Gastroesophageal sphincter (tissue), 4 donors: Measurements from ENCODE around the gene PARD3. TPM values are rescaled to one million over a fixed set of nuclear protein-coding genes. Genes with fewer than 3 reads are reported as not detected.
"Not testable (repeated sequence)": the region's sequence is repeated elsewhere in the genome, so short reads cannot be mapped to it uniquely, and the experiment has no call there.

Experiments used
- ATAC-seq: fragments of 150-250 bp; one replicate; pipeline ENCODE4 v1.9.1; 2016; ENCODE audit warnings: mild to moderate bottlenecking, moderate library complexity
- H3K27ac ChIP-seq, 4 donors: fragments of 200-600 bp; sonication (generic) in 3 of 4; 1 replicate in 3 of 4; 2 replicates in 1 of 4; pipeline ENCODE4 v1.5.1; 2016 to 2019
- H3K27me3 ChIP-seq: fragments of 200-600 bp; sonication (generic); one replicate; pipeline ENCODE4 v1.5.1; 2019
- H3K36me3 ChIP-seq, 2 donors: fragments of 200-600 bp; sonication (generic); one replicate each; pipeline ENCODE4 v1.5.1; 2019; ENCODE audit warnings: control low read depth in 1 of 2
- H3K4me1 ChIP-seq, 3 donors: fragments of 200-600 bp; sonication (generic); 1 replicate in 2 of 3; 2 replicates in 1 of 3; pipeline ENCODE4 v1.5.1; 2016 to 2019; ENCODE audit warnings: control low read depth in 2 of 3
- H3K4me3 ChIP-seq, 2 donors: fragments of 200-600 bp; sonication (generic); one replicate each; pipeline ENCODE4 v1.5.1; 2019; ENCODE audit warnings: mild to moderate bottlenecking in 1 of 2, moderate library complexity in 1 of 2
- H3K9me3 ChIP-seq, 3 donors: fragments of 200-600 bp; sonication (generic); one replicate each; pipeline ENCODE4 v1.5.1; 2017 to 2019; ENCODE audit warnings: control low read depth in 2 of 3
- EP300 ChIP-seq: sonication (generic); formaldehyde crosslinking; IDR thresholded peaks from one replicate; pipeline ENCODE4 v1.6.1; 2017; ENCODE audit warnings: antibody characterized with exemption, mild to moderate bottlenecking
- POLR2A ChIP-seq, 2 donors: fragments of 450-650 bp; IDR thresholded peaks; one replicate each; pipeline ENCODE4 v1.6.1; 2017; ENCODE audit warnings: antibody characterized with exemption in 2 of 2, mild to moderate bottlenecking in 2 of 2, moderate library complexity in 1 of 2
- POLR2AphosphoS5 ChIP-seq: sonication (generic); formaldehyde crosslinking; IDR thresholded peaks from one replicate; pipeline ENCODE4 v1.6.1; 2017; ENCODE audit warnings: antibody characterized with exemption
- WGBS, 2 donors: methylation state at CpG; one replicate each; pipeline ENCODE4 v1.1.5; 2018; ENCODE audit warnings: low coverage in 1 of 2; 5-methylcytosine and 5-hydroxymethylcytosine counted together
- total RNA-seq, 4 donors: library from RNA; depleted of rRNA; stranded (reverse); fragments of >200 nt; gene quantifications; one replicate each; pipeline ENCODE4 v1.1.0, GENCODE V29; 2016
- TF ChIP-seq, protein P1 (sequence below), 4 experiments: fragments of 200-600 bp in 2 of 4; fragments of 450-650 bp in 2 of 4; sonication (generic) in 1 of 4; IDR thresholded peaks; one replicate each; pipeline ENCODE4 v1.5.1; 2017 to 2019; ENCODE audit warnings: antibody characterized with exemption in 4 of 4, mild to moderate bottlenecking in 2 of 4, moderate library complexity in 2 of 4

Gene PARD3
- total RNA-seq, 4 donors from 2014 or later: 101 to 127 (median 115) TPM

- H3K36me3 ChIP-seq: peaks cover 0 to 12% of the 10 kb centered on the region in 2 donors
- TF ChIP-seq EP300: no peak
- no peak for TF ChIP-seq POLR2AphosphoS5
- no peak for TF ChIP-seq POLR2A (IDR thresholded peaks at IDR 0.05)
- TF ChIP-seq, protein P1, sequence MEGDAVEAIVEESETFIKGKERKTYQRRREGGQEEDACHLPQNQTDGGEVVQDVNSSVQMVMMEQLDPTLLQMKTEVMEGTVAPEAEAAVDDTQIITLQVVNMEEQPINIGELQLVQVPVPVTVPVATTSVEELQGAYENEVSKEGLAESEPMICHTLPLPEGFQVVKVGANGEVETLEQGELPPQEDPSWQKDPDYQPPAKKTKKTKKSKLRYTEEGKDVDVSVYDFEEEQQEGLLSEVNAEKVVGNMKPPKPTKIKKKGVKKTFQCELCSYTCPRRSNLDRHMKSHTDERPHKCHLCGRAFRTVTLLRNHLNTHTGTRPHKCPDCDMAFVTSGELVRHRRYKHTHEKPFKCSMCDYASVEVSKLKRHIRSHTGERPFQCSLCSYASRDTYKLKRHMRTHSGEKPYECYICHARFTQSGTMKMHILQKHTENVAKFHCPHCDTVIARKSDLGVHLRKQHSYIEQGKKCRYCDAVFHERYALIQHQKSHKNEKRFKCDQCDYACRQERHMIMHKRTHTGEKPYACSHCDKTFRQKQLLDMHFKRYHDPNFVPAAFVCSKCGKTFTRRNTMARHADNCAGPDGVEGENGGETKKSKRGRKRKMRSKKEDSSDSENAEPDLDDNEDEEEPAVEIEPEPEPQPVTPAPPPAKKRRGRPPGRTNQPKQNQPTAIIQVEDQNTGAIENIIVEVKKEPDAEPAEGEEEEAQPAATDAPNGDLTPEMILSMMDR (IDR thresholded peaks at IDR 0.05): no peak
- H3K9me3 ChIP-seq: no peaks in the 10 kb centered on the region
- no peaks in the 10 kb centered on the region for H3K4me1 ChIP-seq
- 100% methylated on average over 1 of the region's 1 CpG for WGBS, 2 donors
- H3K27me3 ChIP-seq: no peaks in the 10 kb centered on the region
- no peak for ATAC-seq
- no peak overlapping the region for H3K27ac ChIP-seq
- H3K4me3 ChIP-seq: no peak overlapping the region
Measured at GRCh38 chr10:34273340-34273739, 541.8 kb downstream of the PARD3 start.

- H3K27ac ChIP-seq: no peak overlapping the region
- H3K36me3 ChIP-seq: peaks cover 0 to 12% of the 10 kb centered on the region in 2 donors
- ATAC-seq: no peak
- WGBS, 2 donors: 83 to 84% methylated on average over 3 of the region's 3 CpGs
- no peak overlapping the region for H3K4me3 ChIP-seq
- H3K4me1 ChIP-seq: no peaks in the 10 kb centered on the region
- TF ChIP-seq POLR2A (IDR thresholded peaks at IDR 0.05) (no peak), POLR2AphosphoS5 (no peak), EP300 (no peak)
- TF ChIP-seq, protein P1 (IDR thresholded peaks at IDR 0.05): no peak
- H3K27me3 ChIP-seq: no peaks in the 10 kb centered on the region
- H3K9me3 ChIP-seq: no peaks in the 10 kb centered on the region
Measured at GRCh38 chr10:34272316-34272715, 542.8 kb downstream of the PARD3 start.

GRCh38 chr10:34268410-34268809 is 546.7 kb downstream of the PARD3 start:
- no CpG with 5 or more reads among the region's 2 CpGs for WGBS, 2 donors
- not testable (repeated sequence) for H3K27ac ChIP-seq, H3K27me3 ChIP-seq, H3K4me3 ChIP-seq, H3K9me3 ChIP-seq, ATAC-seq, H3K4me1 ChIP-seq
- peaks cover 0 to 12% of the 10 kb centered on the region in 2 donors for H3K36me3 ChIP-seq

GRCh38 chr10:34262985-34263384 is 552.1 kb downstream of the PARD3 start:
- Histone ChIP-seq H3K27me3 (no peaks in the 10 kb centered on the region), H3K4me1 (no peaks in the 10 kb centered on the region), H3K9me3 (peaks cover 0 to 7% (median 0%) of the 10 kb centered on the region in 3 donors), H3K4me3 (no peak overlapping the region), H3K27ac (no peak overlapping the region), H3K36me3 (no peaks in the 10 kb centered on the region)
- TF ChIP-seq POLR2AphosphoS5: no peak
- no peak for TF ChIP-seq POLR2A (IDR thresholded peaks at IDR 0.05)
- TF ChIP-seq, protein P1 (IDR thresholded peaks at IDR 0.05): no peak
- TF ChIP-seq EP300: no peak
- 100% methylated on average over 1 of the region's 1 CpG for WGBS, 2 donors
- no peak for ATAC-seq

GRCh38 chr10:34260904-34261303 is 554.2 kb downstream of the PARD3 start:
- no peak overlapping the region for H3K4me3 ChIP-seq
- no peaks in the 10 kb centered on the region for H3K27me3 ChIP-seq
- 83 to 91% methylated on average over 5 of the region's 5 CpGs for WGBS, 2 donors
- no peaks in the 10 kb centered on the region for H3K36me3 ChIP-seq
- H3K27ac ChIP-seq: no peak overlapping the region
- ATAC-seq: no peak
- TF ChIP-seq, protein P1 (IDR thresholded peaks at IDR 0.05): no peak
- TF ChIP-seq EP300: no peak
- no peak for TF ChIP-seq POLR2A (IDR thresholded peaks at IDR 0.05)
- TF ChIP-seq POLR2AphosphoS5: no peak
- H3K4me1 ChIP-seq: no peaks in the 10 kb centered on the region
- peaks cover 0 to 7% (median 0%) of the 10 kb centered on the region in 3 donors for H3K9me3 ChIP-seq
